ENCODE results near the gene MACROD2.

DNA sequence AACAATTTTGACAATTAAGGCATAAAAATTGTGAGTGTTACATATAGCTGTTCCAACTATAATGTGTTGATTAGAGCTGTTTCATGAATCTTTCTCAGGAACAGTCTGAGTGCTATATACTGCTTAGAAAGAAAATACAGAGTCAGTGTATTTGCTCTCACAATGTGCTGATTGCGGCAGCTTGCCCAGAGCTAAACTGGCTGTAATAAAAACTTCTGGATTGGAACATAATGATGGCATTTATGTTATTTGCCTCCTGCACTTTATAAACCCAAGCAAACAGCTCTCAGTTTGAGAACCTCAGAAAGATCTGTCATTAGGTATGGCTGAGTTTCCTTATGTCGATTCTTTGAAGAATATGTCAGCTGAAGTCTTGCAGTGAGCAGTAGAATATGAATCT is 312.6 kb downstream of the MACROD2 start:
- TF ChIP-seq, protein P1, sequence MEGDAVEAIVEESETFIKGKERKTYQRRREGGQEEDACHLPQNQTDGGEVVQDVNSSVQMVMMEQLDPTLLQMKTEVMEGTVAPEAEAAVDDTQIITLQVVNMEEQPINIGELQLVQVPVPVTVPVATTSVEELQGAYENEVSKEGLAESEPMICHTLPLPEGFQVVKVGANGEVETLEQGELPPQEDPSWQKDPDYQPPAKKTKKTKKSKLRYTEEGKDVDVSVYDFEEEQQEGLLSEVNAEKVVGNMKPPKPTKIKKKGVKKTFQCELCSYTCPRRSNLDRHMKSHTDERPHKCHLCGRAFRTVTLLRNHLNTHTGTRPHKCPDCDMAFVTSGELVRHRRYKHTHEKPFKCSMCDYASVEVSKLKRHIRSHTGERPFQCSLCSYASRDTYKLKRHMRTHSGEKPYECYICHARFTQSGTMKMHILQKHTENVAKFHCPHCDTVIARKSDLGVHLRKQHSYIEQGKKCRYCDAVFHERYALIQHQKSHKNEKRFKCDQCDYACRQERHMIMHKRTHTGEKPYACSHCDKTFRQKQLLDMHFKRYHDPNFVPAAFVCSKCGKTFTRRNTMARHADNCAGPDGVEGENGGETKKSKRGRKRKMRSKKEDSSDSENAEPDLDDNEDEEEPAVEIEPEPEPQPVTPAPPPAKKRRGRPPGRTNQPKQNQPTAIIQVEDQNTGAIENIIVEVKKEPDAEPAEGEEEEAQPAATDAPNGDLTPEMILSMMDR (IDR thresholded peaks at IDR 0.05; ENCODE audit: insufficient read depth, low read length, poor library complexity, severe bottlenecking): no peak
- no peak for TF ChIP-seq EZH2phosphoT487 (conservative IDR thresholded peaks at IDR 0.05; ENCODE audit: low read length)
